Measurements from ENCODE around the gene GPC2. TPM values are rescaled to one million over a fixed set of nuclear protein-coding genes. Genes with fewer than 3 reads are reported as not detected.

GPC2 gene
- total and polyA plus RNA-seq, 7 donors: 0.16 to 0.77 (median 0.34) TPM

DNA sequence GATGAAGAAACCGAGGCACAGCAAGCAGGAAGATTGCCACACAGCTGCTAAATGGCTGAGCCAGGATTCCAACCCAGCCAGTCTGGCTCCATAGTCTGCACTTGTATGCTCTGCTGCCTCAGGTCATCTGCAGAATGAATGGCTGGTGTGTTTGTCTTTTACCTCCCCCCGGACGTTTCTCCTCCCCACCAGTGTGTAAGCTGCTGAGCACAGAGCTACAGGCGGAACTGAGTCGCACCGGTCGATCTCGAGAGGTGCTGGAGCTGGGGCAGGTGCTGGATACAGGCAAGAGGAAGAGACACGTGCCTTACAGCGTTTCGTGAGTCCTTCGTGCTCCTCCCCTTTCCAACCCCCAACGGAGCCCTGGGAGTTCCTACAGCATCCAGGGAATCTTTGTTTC is 55.1 kb downstream of the GPC2 start:
- TF ChIP-seq, protein P1, sequence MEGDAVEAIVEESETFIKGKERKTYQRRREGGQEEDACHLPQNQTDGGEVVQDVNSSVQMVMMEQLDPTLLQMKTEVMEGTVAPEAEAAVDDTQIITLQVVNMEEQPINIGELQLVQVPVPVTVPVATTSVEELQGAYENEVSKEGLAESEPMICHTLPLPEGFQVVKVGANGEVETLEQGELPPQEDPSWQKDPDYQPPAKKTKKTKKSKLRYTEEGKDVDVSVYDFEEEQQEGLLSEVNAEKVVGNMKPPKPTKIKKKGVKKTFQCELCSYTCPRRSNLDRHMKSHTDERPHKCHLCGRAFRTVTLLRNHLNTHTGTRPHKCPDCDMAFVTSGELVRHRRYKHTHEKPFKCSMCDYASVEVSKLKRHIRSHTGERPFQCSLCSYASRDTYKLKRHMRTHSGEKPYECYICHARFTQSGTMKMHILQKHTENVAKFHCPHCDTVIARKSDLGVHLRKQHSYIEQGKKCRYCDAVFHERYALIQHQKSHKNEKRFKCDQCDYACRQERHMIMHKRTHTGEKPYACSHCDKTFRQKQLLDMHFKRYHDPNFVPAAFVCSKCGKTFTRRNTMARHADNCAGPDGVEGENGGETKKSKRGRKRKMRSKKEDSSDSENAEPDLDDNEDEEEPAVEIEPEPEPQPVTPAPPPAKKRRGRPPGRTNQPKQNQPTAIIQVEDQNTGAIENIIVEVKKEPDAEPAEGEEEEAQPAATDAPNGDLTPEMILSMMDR (IDR thresholded peaks at IDR 0.05): no peak
- intact Hi-C loops (cut with DNase I): no loop called here
- DNase-seq: no peak

DNA sequence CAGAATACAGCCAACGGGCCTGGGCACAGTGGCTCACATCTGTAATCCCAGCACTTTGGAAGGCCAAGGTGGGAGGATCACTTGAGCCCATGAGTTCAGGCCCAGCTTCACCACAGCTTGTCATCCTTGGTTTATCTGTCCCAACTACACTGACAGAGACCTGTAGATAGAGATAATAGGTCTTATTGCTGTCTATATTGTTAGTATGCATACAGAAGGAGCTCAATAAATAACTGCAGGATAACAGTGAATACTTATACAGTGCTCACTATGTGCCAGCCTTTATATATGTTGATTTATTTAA is 56.5 kb downstream of the GPC2 start:
- peak overlapping the region; percentile 84 for H3K4me3 ChIP-seq
- H3K27me3 ChIP-seq (ENCODE audit: insufficient read depth in 3 of 3, low read length in 2 of 3): no peaks in the 10 kb centered on the region
- TF ChIP-seq, protein P1 (IDR thresholded peaks at IDR 0.05): no peak
- intact Hi-C loops (cut with DNase I): no loop called here
- H3K4me1 ChIP-seq: peaks cover 19% of the 10 kb centered on the region
- ATAC-seq (no peak), DNase-seq (no peak)
- H3K9me3 ChIP-seq: no peaks in the 10 kb centered on the region
- H3K36me3 ChIP-seq (ENCODE audit: insufficient read depth in 1 of 2, low read depth in 1 of 2): peaks cover 0 to 5% of the 10 kb centered on the region in 2 donors
- H3K27ac ChIP-seq: peak overlapping the region; percentile 91
- WGBS, 3 donors: 7 to 33% (median 10%) methylated on average over 1 of the region's 1 CpG

More for the DNA sequence above, 55.1 kb downstream of the GPC2 start:
- H3K9me3 ChIP-seq: no peaks in the 10 kb centered on the region
- 70 to 75% (median 70%) methylated on average over 13 of the region's 13 CpGs for WGBS, 3 donors
- H3K4me3 ChIP-seq: no peak overlapping the region
- H3K27ac ChIP-seq: no peak overlapping the region
- no peak for ATAC-seq
- H3K36me3 ChIP-seq (ENCODE audit: insufficient read depth in 1 of 2, low read depth in 1 of 2): peaks cover 0 to 5% of the 10 kb centered on the region in 2 donors
- H3K4me1 ChIP-seq: peaks cover 26% of the 10 kb centered on the region
- H3K27me3 ChIP-seq (ENCODE audit: insufficient read depth in 3 of 3, low read length in 2 of 3): no peaks in the 10 kb centered on the region

DNA sequence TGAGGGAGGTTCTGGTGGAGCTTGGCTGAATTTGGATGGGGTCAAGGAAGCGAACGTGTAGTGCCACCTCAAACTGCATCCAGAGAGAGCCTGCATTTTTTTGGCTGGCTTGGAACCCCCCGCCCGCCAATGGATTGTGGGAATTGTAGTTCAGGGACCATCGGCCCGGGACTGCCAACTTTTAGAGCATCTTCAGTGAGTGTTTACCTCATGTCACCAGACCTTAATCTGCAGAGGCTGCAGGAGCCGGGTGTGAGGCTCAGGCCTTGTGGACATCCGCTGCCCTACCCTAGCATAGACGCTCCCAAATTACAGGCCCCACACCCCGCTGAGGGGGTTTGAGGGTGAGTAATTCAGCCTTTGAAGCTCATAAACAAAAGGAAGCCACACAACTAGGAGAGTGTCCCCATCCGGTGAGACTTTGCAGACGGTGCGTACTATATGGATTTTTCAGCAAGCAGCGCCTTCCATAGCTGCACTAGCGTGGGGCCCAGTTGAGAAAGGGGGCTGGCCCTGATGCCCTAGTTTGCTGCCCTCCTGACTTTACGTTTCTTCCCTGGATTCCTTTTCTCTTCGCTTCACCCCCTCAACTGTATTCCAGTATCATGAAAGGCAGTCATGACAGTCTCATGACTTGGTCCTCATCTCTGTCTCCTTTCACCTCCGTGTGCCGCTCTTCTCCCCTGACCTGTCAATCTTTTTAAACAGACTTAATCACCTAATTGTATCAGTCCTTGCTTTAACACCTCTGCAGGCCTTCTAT is 57.0 kb downstream of the GPC2 start:
- intact Hi-C loops (cut with DNase I): loop anchor here in 1 of 2 donors (1.0 kb wide), 1 partner anchor 19 kb away; the partner anchor contains the start of genes AP4M1 and MCM7
- DNase-seq (peak; percentile 68 to 80), ATAC-seq (peak; percentile 67 to 81 (median 68))
- no peaks in the 10 kb centered on the region for H3K27me3 ChIP-seq (ENCODE audit: insufficient read depth in 3 of 3, low read length in 2 of 3)
- peaks cover 0 to 5% of the 10 kb centered on the region in 2 donors for H3K36me3 ChIP-seq (ENCODE audit: insufficient read depth in 1 of 2, low read depth in 1 of 2)
- 15 to 19% (median 15%) methylated on average over 19 of the region's 19 CpGs for WGBS, 3 donors
- H3K27ac ChIP-seq: peak overlapping the region; percentile 91
- H3K4me1 ChIP-seq: peaks cover 16% of the 10 kb centered on the region
- no peaks in the 10 kb centered on the region for H3K9me3 ChIP-seq
- peak overlapping the region; percentile 84 for H3K4me3 ChIP-seq
- TF ChIP-seq, protein P1 (IDR thresholded peaks at IDR 0.05): no peak

Other genes with a start within 250 kb of the GPC2 start
- under 1 TPM in 1 of 4 donors, not detected in 3; 0.34 TPM for gene GJC3, start 247.8 kb downstream of the GPC2 start, total RNA-seq
- gene GJC3, start 247.8 kb downstream of the GPC2 start, polyA plus RNA-seq: under 1 TPM; 0.08 to 0.52 (median 0.08) TPM
- under 1 TPM; 0.49 to 0.82 (median 0.59) TPM for gene AZGP1, start 201.3 kb downstream of the GPC2 start, total RNA-seq
- 1 to 10 TPM in 2 of 3 donors, under 1 TPM in 1; 0.73 to 2.4 (median 1.6) TPM for gene AZGP1, start 201.3 kb downstream of the GPC2 start, polyA plus RNA-seq
- gene ZKSCAN1, start 161.8 kb downstream of the GPC2 start, total RNA-seq: 10 to 100 TPM; 38.5 to 40.2 (median 38.9) TPM
- gene ZKSCAN1, start 161.8 kb downstream of the GPC2 start, polyA plus RNA-seq: 10 to 100 TPM in 1 of 3 donors, 1 to 10 TPM in 2; 5.7 to 15.8 (median 8.8) TPM
- 10 to 100 TPM in 3 of 4 donors, 1 to 10 TPM in 1; 9.9 to 20.3 (median 11.7) TPM for gene ZSCAN21, start 127.6 kb downstream of the GPC2 start, total RNA-seq
- gene ZSCAN21, start 127.6 kb downstream of the GPC2 start, polyA plus RNA-seq: 10 to 100 TPM in 2 of 3 donors, 1 to 10 TPM in 1; 6.8 to 25.6 (median 16.2) TPM
- gene ZNF3, start 95.7 kb downstream of the GPC2 start, total RNA-seq: 10 to 100 TPM; 14.6 to 23.8 (median 17.1) TPM
- 10 to 100 TPM; 11.2 to 26.4 (median 15.1) TPM for gene ZNF3, start 95.7 kb downstream of the GPC2 start, polyA plus RNA-seq
- gene COPS6, start 88.4 kb downstream of the GPC2 start, total RNA-seq: 100 to 1,000 TPM in 3 of 4 donors, 10 to 100 TPM in 1; 82.9 to 130 (median 111) TPM
- 100 to 1,000 TPM; 104 to 145 (median 126) TPM for gene COPS6, start 88.4 kb downstream of the GPC2 start, polyA plus RNA-seq
- gene MCM7, start 76.0 kb downstream of the GPC2 start, total RNA-seq: 10 to 100 TPM; 24.6 to 34.0 (median 30.6) TPM
- gene MCM7, start 76.0 kb downstream of the GPC2 start, polyA plus RNA-seq: 10 to 100 TPM; 33.3 to 40.6 (median 33.8) TPM
- gene AP4M1, start 75.7 kb downstream of the GPC2 start, total RNA-seq: 10 to 100 TPM in 2 of 4 donors, 1 to 10 TPM in 2; 8.8 to 12.9 (median 10.8) TPM
- 10 to 100 TPM; 10.9 to 19.2 (median 14.5) TPM for gene AP4M1, start 75.7 kb downstream of the GPC2 start, polyA plus RNA-seq
- 10 to 100 TPM; 26.8 to 40.5 (median 31.7) TPM for gene TAF6, start 58.0 kb downstream of the GPC2 start, total RNA-seq
- 10 to 100 TPM; 31.4 to 58.4 (median 34.8) TPM for gene TAF6, start 58.0 kb downstream of the GPC2 start, polyA plus RNA-seq
- gene CNPY4, start 57.7 kb downstream of the GPC2 start, total RNA-seq: 1 to 10 TPM; 2.2 to 3.9 (median 2.5) TPM
- 1 to 10 TPM; 2.9 to 7.0 (median 4.4) TPM for gene CNPY4, start 57.7 kb downstream of the GPC2 start, polyA plus RNA-seq
- 1 to 10 TPM in 3 of 4 donors, under 1 TPM in 1; 0.91 to 2.6 (median 1.7) TPM for gene MBLAC1, start 50.4 kb downstream of the GPC2 start, total RNA-seq
- gene MBLAC1, start 50.4 kb downstream of the GPC2 start, polyA plus RNA-seq: 1 to 10 TPM; 1.8 to 3.8 (median 2.7) TPM
- gene LAMTOR4, start 28.5 kb downstream of the GPC2 start, total RNA-seq: 10 to 100 TPM; 48.7 to 74.6 (median 68.1) TPM
- gene LAMTOR4, start 28.5 kb downstream of the GPC2 start, polyA plus RNA-seq: 100 to 1,000 TPM; 118 to 141 (median 140) TPM
- gene TRAPPC14, start 18.7 kb downstream of the GPC2 start, total RNA-seq: 10 to 100 TPM in 1 of 4 donors, 1 to 10 TPM in 3; 4.1 to 14.2 (median 7.4) TPM
- gene TRAPPC14, start 18.7 kb downstream of the GPC2 start, polyA plus RNA-seq: 10 to 100 TPM in 1 of 3 donors, 1 to 10 TPM in 2; 5.2 to 13.1 (median 9.8) TPM
- 1 to 10 TPM in 2 of 4 donors, under 1 TPM in 2; 0.23 to 3.8 (median 0.95) TPM for gene GAL3ST4, start 8.8 kb downstream of the GPC2 start, total RNA-seq
- under 1 TPM; 0.45 to 0.57 (median 0.52) TPM for gene GAL3ST4, start 8.8 kb downstream of the GPC2 start, polyA plus RNA-seq
- under 1 TPM; 0.25 to 0.82 (median 0.47) TPM for gene STAG3, start 537 bp upstream of the GPC2 start, total RNA-seq
- under 1 TPM; 0.18 to 0.86 (median 0.51) TPM for gene STAG3, start 537 bp upstream of the GPC2 start, polyA plus RNA-seq
- under 1 TPM in 1 of 4 donors, not detected in 3; 0.61 TPM for gene PVRIG, start 42.6 kb upstream of the GPC2 start, total RNA-seq
- gene PVRIG, start 42.6 kb upstream of the GPC2 start, polyA plus RNA-seq: under 1 TPM; 0.05 to 0.14 (median 0.06) TPM
- gene SPDYE3, start 130.3 kb upstream of the GPC2 start, total RNA-seq: not detected
- under 1 TPM in 2 of 3 donors, not detected in 1; 0.09 to 0.19 TPM for gene SPDYE3, start 130.3 kb upstream of the GPC2 start, polyA plus RNA-seq
- gene PILRB, start 180.7 kb upstream of the GPC2 start, total RNA-seq: 10 to 100 TPM; 11.3 to 19.2 (median 13.4) TPM
- gene PILRB, start 180.7 kb upstream of the GPC2 start, polyA plus RNA-seq: 10 to 100 TPM; 11.2 to 17.9 (median 16.4) TPM
- gene PILRA, start 196.1 kb upstream of the GPC2 start, total RNA-seq: 1 to 10 TPM; 2.1 to 2.7 (median 2.3) TPM
- 1 to 10 TPM in 2 of 3 donors, under 1 TPM in 1; 0.93 to 2.8 (median 1.6) TPM for gene PILRA, start 196.1 kb upstream of the GPC2 start, polyA plus RNA-seq